GM12878 (cell line): Measurements from ENCODE around the gene DNTT. TPM values are rescaled to one million over a fixed set of nuclear protein-coding genes. Genes with fewer than 3 reads are reported as not detected.

Experiments used
- ATAC-seq: fragments of 200-7000 bp; cut with Tn5 transposase; 3 replicates; pipeline ENCODE4 v1.9.1; 2020; ENCODE audit warnings: mild to moderate bottlenecking, moderate library complexity
- BruUV-seq: library from RNA; stranded (reverse); fragments of 400-500 nt; replicated peaks from 2 replicates; lab custom pipeline; 2021; lab: Mats Ljungman, UMichigan
- CTCF ChIA-PET: fragments of 300-600 bp; sonication (Branson Sonifier 250); formaldehyde crosslinking; extraction: SDS; loops from one replicate; lab custom pipeline; 2021; ENCODE audit warnings: inconsistent platforms; lab: Yijun Ruan, JAX
- POLR2A ChIA-PET: fragments of 350-600 bp; formaldehyde crosslinking; extraction: SDS; loops from one replicate; lab custom pipeline; 2021; ENCODE audit warnings: inconsistent platforms; lab: Charles Lee
- RAD21 ChIA-PET: fragments of 300-600 bp; sonication (Branson Sonifier 250); formaldehyde crosslinking; loops from one replicate; lab custom pipeline; 2023; ENCODE audit warnings: antibody characterized with exemption; ENCODE audit not compliant: unreplicated experiment; lab: Charles Lee
- SMC1A ChIA-PET: fragments of 300-600 bp; sonication (Branson Sonifier 250); formaldehyde crosslinking; loops from one replicate; lab custom pipeline; 2023; ENCODE audit not compliant: unreplicated experiment, uncharacterized antibody; lab: Charles Lee
- DNase-seq: peaks from one replicate; pipeline ENCODE4 v3.0.0-alpha.2; 2011; ENCODE audit warnings: low read depth, low spot score
- FAIRE-seq: peaks from 3 replicates; lab custom pipeline; 2011; peaks lifted over from hg19 to GRCh38; lab: Jason Lieb, UNC
- H2AFZ ChIP-seq: 2 replicates; pipeline ENCODE4 v1.6.0; 2011; ENCODE audit warnings: low read depth, low read length, control low read depth; ENCODE audit not compliant: control insufficient read depth
- H3K27ac ChIP-seq: 2 replicates; pipeline ENCODE4 v1.5.1; 2011; ENCODE audit warnings: control low read depth; ENCODE audit not compliant: control insufficient read depth, insufficient read depth
- H3K27me3 ChIP-seq, 2 experiments: replicated peaks in 1 of 2; 2 replicates each; pipeline versions ENCODE4 v1.6.0 to v1.6.1; 2011; ENCODE audit warnings: low read length in 1 of 2; ENCODE audit not compliant: control insufficient read depth in 2 of 2, insufficient read depth in 2 of 2
- H3K36me3 ChIP-seq, 2 experiments: 2 replicates each; pipeline ENCODE4 v1.5.1; 2011; ENCODE audit warnings: low read length in 1 of 2; ENCODE audit not compliant: control insufficient read depth in 2 of 2, insufficient read depth in 2 of 2
- H3K4me1 ChIP-seq: 2 replicates; pipeline ENCODE4 v1.6.1; 2011; ENCODE audit warnings: mild to moderate bottlenecking, low read length, moderate library complexity, mixed read lengths; ENCODE audit not compliant: control insufficient read depth, insufficient read depth
- H3K4me2 ChIP-seq: 2 replicates; pipeline ENCODE4 v1.6.0; 2011; ENCODE audit warnings: control low read depth; ENCODE audit not compliant: control insufficient read depth, insufficient read depth
- H3K4me3 ChIP-seq: fragments of 200-600 bp; sonication (generic); 2 replicates; pipeline ENCODE4 v1.5.1; 2016
- H3K79me2 ChIP-seq: 2 replicates; pipeline ENCODE4 v1.6.0; 2011; ENCODE audit warnings: low read length; ENCODE audit not compliant: control insufficient read depth, insufficient read depth
- H3K9ac ChIP-seq: 2 replicates; pipeline ENCODE4 v1.8.0; 2011; ENCODE audit warnings: low read length, control low read depth, mixed read lengths; ENCODE audit not compliant: control insufficient read depth, insufficient read depth
- H3K9me3 ChIP-seq: replicated peaks from 3 replicates; pipeline ENCODE4 v1.5.1; 2011; ENCODE audit warnings: mild to moderate bottlenecking, low read length; ENCODE audit not compliant: control insufficient read depth, insufficient read depth
- H4K20me1 ChIP-seq: 2 replicates; pipeline ENCODE4 v1.6.0; 2011; ENCODE audit not compliant: control insufficient read depth, insufficient read depth
- CBX5 ChIP-seq: sonication (generic); IDR thresholded peaks from 2 replicates; pipeline ENCODE4 v1.6.1; 2016; ENCODE audit warnings: low read depth, moderate library complexity, mild to moderate bottlenecking, inconsistent platforms
- GATAD2B ChIP-seq: fragments of 450-650 bp; conservative IDR thresholded peaks from 2 replicates; pipeline ENCODE4 v1.6.1; 2017; ENCODE audit warnings: low read depth, mild to moderate bottlenecking, moderate library complexity
- IRF4 ChIP-seq: IDR thresholded peaks from 2 replicates; pipeline ENCODE4 v1.6.1; 2011; ENCODE audit warnings: low read depth, low read length
- JUND ChIP-seq: IDR thresholded peaks from 2 replicates; pipeline ENCODE4 v1.6.1; 2012; ENCODE audit warnings: low read depth, mild to moderate bottlenecking, low read length, improper control_type of control experiment, moderate library complexity
- KDM1A ChIP-seq: fragments of 200-600 bp; sonication (generic); IDR thresholded peaks from 2 replicates; pipeline ENCODE4 v1.6.1; 2016; ENCODE audit warnings: borderline replicate concordance
- KLF5 ChIP-seq: fragments of 450-650 bp; IDR thresholded peaks from 2 replicates; pipeline ENCODE4 v1.6.1; 2014; ENCODE audit warnings: mild to moderate bottlenecking; ENCODE audit not compliant: partially characterized antibody
- MXI1 ChIP-seq: fragments of 150-350 bp; IDR thresholded peaks from 2 replicates; pipeline ENCODE4 v1.6.1; 2011; ENCODE audit warnings: low read depth, mild to moderate bottlenecking, inconsistent platforms, low read length, improper control_type of control experiment
- RCOR1 ChIP-seq: conservative IDR thresholded peaks from 2 replicates; pipeline ENCODE4 v1.6.1; 2012; ENCODE audit warnings: low read depth, low read length, improper control_type of control experiment
- SP1 ChIP-seq: IDR thresholded peaks from one replicate; pipeline ENCODE4 v1.6.1; 2011; ENCODE audit warnings: low read depth, low read length
- SREBF1 ChIP-seq: IDR thresholded peaks from 2 replicates; pipeline ENCODE4 v1.6.1; 2012; ENCODE audit warnings: mild to moderate bottlenecking, low read length
- SREBF2 ChIP-seq: IDR thresholded peaks from 2 replicates; pipeline ENCODE4 v1.6.1; 2012; ENCODE audit warnings: mild to moderate bottlenecking, low read length
- STAT1 ChIP-seq: fragments of 450-650 bp; conservative IDR thresholded peaks from 2 replicates; pipeline ENCODE4 v1.6.1; 2014; ENCODE audit warnings: antibody characterized with exemption, mild to moderate bottlenecking
- ZBED1 ChIP-seq: IDR thresholded peaks from 2 replicates; pipeline ENCODE4 v1.6.1; 2016; ENCODE audit warnings: borderline replicate concordance
- ZNF622 ChIP-seq: fragments of 450-650 bp; IDR thresholded peaks from 2 replicates; pipeline ENCODE4 v1.6.1; 2017; ENCODE audit warnings: mild to moderate bottlenecking, inconsistent platforms
- WGBS: methylation state at CpG from one replicate; pipeline ENCODE4 v1.1.6; 2016; ENCODE audit warnings: low lambda C conversion rate; ENCODE audit not compliant: insufficient replicate concordance, insufficient coverage; ENCODE audit errors: missing lambda C conversion rate; 5-methylcytosine and 5-hydroxymethylcytosine counted together
- in situ Hi-C: fragments of 300-500 bp; cut with MboI; formaldehyde crosslinking; loops from 9 replicates; pipeline ENCODE4 v1.14.3; 2018; ENCODE audit warnings: mixed read lengths
- intact Hi-C: fragments of 100-400 bp; cut with micrococcal nuclease; formaldehyde crosslinking; loops from one replicate; pipeline ENCODE4 v1.14.2; 2022; ENCODE audit not compliant: unreplicated experiment
- polyA plus RNA-seq, 11 experiments: library from polyadenylated mRNA; depleted of rRNA in 4 of 11; unstranded in 6 of 11; stranded (reverse) in 5 of 11; fragments of >200 nt; fragmentation: Nextera tagmentation in 4 of 11; fragmentation: Illumina TruSeq in 1 of 11; extraction: Ambion mirVana in 4 of 11; extraction: Trizol in 1 of 11; gene quantifications; 1 replicate in 1 of 11; 2 replicates in 10 of 11; pipeline versions ENCODE4 v1.2.1 to v1.2.3, GENCODE V29; 2011 to 2016; ENCODE audit warnings: inconsistent platforms in 2 of 11, missing spikeins in 2 of 11, low read depth in 1 of 11
- total RNA-seq, 4 experiments: library from RNA; depleted of rRNA in 3 of 4; stranded (reverse); fragments of >200 nt in 3 of 4; fragmentation: Illumina TruSeq in 1 of 4; extraction: Trizol in 1 of 4; gene quantifications; 2 replicates each; pipeline versions ENCODE4 v1.2.1 to v1.2.3, GENCODE V29; 2013 to 2021
- TF ChIP-seq, protein P1 (sequence below): fragments of 450-650 bp; formaldehyde crosslinking; IDR thresholded peaks from 2 replicates; pipeline ENCODE4 v1.5.0; 2022; ENCODE audit warnings: mild to moderate bottlenecking, missing genetic modification characterization
- TF ChIP-seq, protein P2 (sequence below), 3 experiments: IDR thresholded peaks in 2 of 3; conservative IDR thresholded peaks in 1 of 3; 2 replicates each; pipeline ENCODE4 v1.5.1; 2011; ENCODE audit warnings: low read depth in 3 of 3, low read length in 3 of 3, mild to moderate bottlenecking in 3 of 3, control low read depth in 2 of 3, moderate library complexity in 2 of 3, inconsistent platforms in 1 of 3, mixed read lengths in 1 of 3; ENCODE audit not compliant: control insufficient read depth in 2 of 3, insufficient read depth in 1 of 3; ENCODE audit errors: extremely low read depth in 1 of 3
- TF ChIP-seq, protein P3 (sequence below): fragments of 450-650 bp; formaldehyde crosslinking; IDR thresholded peaks from 2 replicates; pipeline ENCODE4 v1.4.0; 2022; ENCODE audit warnings: mild to moderate bottlenecking, moderate library complexity

Gene DNTT
- total and polyA plus RNA-seq, 10 of the 15 experiments (the other 5 are each of a cell fraction or from before 2014, with no cell fraction given) = 0.06 to 0.13 (median 0.09) TPM; not detected in 5

DNA sequence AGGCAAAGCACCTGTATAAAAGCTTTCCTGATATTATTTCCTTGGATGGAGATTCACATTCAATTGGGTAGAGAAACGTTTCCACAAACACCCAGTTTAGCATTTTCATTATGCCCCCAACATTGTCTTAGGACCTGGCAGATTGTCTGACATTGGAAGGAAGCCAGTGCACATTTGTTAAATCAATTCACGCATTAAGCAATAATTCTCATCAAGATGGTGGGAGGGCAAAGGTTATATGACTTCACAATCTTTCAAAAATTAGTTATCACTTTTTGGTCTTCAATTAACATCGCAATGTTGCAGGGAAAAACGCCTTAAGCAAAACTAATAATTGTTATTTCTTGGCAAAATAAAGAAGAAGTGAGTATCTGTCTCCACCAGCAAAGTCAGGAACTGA lies 38.2 kb downstream of the DNTT start:
- SMC1A ChIA-PET = no interaction called here
- Histone ChIP-seq H3K27ac (no peak overlapping the region), H3K9ac (no peak overlapping the region), H3K79me2 (no peaks in the 10 kb centered on the region), H3K9me3 (peaks cover 8% of the 10 kb centered on the region; the same call in 1 of the 3 replicates), H2AFZ (no peak overlapping the region), H3K4me3 (no peak overlapping the region), H4K20me1 (no peaks in the 10 kb centered on the region), H3K27me3 (no peaks in the 10 kb centered on the region), H3K4me2 (no peak overlapping the region), H3K4me1 (no peaks in the 10 kb centered on the region), H3K36me3 (no peaks in the 10 kb centered on the region)
- BruUV-seq = no TSS peak
- DNase-seq (no peak), ATAC-seq (no peak), FAIRE-seq (no peak)
- CTCF ChIA-PET = interaction anchor here (1.2 to 9.4 kb wide), 5 partner anchors 13 to 340 kb away, joined by 3 to 142 read pairs (median 5); no protein-coding TSS in a partner anchor
- POLR2A ChIA-PET = no interaction called here
- in situ Hi-C loops = no loop called here
- RAD21 ChIA-PET = interaction anchor here (3.5 kb wide), 1 partner anchor 112 kb away, joined by 15 read pairs; no protein-coding TSS in a partner anchor
- 35% methylated on average over 4 of the region's 4 CpGs for WGBS
- intact Hi-C loops = no loop called here
- TF ChIP-seq MXI1 (no peak), SP1 (no peak), IRF4 (no peak), KDM1A (no peak), RCOR1 (no peak), JUND (no peak), ZBED1 (no peak), SREBF1 (no peak), GATAD2B (no peak), SREBF2 (no peak), ZNF622 (no peak), STAT1 (no peak), KLF5 (no peak), CBX5 (no peak)
- TF ChIP-seq, protein P1, sequence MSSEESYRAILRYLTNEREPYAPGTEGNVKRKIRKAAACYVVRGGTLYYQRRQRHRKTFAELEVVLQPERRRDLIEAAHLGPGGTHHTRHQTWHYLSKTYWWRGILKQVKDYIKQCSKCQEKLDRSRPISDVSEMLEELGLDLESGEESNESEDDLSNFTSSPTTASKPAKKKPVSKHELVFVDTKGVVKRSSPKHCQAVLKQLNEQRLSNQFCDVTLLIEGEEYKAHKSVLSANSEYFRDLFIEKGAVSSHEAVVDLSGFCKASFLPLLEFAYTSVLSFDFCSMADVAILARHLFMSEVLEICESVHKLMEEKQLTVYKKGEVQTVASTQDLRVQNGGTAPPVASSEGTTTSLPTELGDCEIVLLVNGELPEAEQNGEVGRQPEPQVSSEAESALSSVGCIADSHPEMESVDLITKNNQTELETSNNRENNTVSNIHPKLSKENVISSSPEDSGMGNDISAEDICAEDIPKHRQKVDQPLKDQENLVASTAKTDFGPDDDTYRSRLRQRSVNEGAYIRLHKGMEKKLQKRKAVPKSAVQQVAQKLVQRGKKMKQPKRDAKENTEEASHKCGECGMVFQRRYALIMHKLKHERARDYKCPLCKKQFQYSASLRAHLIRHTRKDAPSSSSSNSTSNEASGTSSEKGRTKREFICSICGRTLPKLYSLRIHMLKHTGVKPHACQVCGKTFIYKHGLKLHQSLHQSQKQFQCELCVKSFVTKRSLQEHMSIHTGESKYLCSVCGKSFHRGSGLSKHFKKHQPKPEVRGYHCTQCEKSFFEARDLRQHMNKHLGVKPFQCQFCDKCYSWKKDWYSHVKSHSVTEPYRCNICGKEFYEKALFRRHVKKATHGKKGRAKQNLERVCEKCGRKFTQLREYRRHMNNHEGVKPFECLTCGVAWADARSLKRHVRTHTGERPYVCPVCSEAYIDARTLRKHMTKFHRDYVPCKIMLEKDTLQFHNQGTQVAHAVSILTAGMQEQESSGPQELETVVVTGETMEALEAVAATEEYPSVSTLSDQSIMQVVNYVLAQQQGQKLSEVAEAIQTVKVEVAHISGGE = no peak
- TF ChIP-seq, protein P2, sequence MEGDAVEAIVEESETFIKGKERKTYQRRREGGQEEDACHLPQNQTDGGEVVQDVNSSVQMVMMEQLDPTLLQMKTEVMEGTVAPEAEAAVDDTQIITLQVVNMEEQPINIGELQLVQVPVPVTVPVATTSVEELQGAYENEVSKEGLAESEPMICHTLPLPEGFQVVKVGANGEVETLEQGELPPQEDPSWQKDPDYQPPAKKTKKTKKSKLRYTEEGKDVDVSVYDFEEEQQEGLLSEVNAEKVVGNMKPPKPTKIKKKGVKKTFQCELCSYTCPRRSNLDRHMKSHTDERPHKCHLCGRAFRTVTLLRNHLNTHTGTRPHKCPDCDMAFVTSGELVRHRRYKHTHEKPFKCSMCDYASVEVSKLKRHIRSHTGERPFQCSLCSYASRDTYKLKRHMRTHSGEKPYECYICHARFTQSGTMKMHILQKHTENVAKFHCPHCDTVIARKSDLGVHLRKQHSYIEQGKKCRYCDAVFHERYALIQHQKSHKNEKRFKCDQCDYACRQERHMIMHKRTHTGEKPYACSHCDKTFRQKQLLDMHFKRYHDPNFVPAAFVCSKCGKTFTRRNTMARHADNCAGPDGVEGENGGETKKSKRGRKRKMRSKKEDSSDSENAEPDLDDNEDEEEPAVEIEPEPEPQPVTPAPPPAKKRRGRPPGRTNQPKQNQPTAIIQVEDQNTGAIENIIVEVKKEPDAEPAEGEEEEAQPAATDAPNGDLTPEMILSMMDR (IDR thresholded peaks at IDR 0.05 in 2 of 3, conservative IDR thresholded peaks at IDR 0.05 in 1 of 3; ENCODE audit: control insufficient read depth in 2 of 3, extremely low read depth in 1 of 3, insufficient read depth in 1 of 3, low read depth in 3 of 3, low read length in 3 of 3) = no peak
- TF ChIP-seq, protein P3, sequence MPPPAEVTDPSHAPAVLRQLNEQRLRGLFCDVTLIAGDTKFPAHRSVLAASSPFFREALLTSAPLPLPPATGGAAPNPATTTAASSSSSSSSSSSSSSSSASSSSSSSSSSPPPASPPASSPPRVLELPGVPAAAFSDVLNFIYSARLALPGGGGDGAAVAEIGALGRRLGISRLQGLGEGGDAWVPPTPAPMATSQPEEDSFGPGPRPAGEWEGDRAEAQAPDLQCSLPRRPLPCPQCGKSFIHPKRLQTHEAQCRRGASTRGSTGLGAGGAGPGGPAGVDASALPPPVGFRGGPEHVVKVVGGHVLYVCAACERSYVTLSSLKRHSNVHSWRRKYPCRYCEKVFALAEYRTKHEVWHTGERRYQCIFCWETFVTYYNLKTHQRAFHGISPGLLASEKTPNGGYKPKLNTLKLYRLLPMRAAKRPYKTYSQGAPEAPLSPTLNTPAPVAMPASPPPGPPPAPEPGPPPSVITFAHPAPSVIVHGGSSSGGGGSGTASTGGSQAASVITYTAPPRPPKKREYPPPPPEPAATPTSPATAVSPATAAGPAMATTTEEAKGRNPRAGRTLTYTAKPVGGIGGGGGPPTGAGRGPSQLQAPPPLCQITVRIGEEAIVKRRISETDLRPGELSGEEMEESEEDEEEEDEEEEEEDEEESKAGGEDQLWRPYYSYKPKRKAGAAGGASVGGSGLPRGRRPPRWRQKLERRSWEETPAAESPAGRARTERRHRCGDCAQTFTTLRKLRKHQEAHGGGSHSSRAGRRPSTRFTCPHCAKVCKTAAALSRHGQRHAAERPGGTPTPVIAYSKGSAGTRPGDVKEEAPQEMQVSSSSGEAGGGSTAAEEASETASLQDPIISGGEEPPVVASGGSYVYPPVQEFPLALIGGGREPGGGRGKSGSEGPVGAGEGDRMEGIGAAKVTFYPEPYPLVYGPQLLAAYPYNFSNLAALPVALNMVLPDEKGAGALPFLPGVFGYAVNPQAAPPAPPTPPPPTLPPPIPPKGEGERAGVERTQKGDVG = no peak
